ENCODE results near the gene PGM5. TPM values are rescaled to one million over a fixed set of nuclear protein-coding genes. Genes with fewer than 3 reads are reported as not detected.

The PGM5 gene
- total RNA-seq, 2 donors from 2014 or later: 6.5 to 6.9 TPM

- Histone ChIP-seq H3K9me3 (no peaks in the 10 kb centered on the region), H3K36me3 (replicated peaks in 1 of 2; ENCODE audit: insufficient read depth in 1 of 2, low read depth in 2 of 2) (no peaks in the 10 kb centered on the region), H3K27me3 (no peaks in the 10 kb centered on the region), H3K4me1 (no peaks in the 10 kb centered on the region), H3K27ac (no peak overlapping the region), H3K4me3 (no peak overlapping the region)
- DNase-seq: no peak
- intact Hi-C loops (cut with DNase I): no loop called here
- no peak for ATAC-seq
- TF ChIP-seq POLR2A (IDR thresholded peaks at IDR 0.05) (no peak), CTCF (IDR thresholded peaks at IDR 0.05) (no peak)
These were observed 71.0 kb downstream of the PGM5 start for GRCh38 chr9:68427216-68427977.

- intact Hi-C loops (cut with DNase I): no loop called here
- no peaks in the 10 kb centered on the region for H3K27me3 ChIP-seq
- H3K9me3 ChIP-seq: no peaks in the 10 kb centered on the region
- DNase-seq (no peak), ATAC-seq (no peak)
- H3K4me3 ChIP-seq: no peak overlapping the region
- no peak overlapping the region for H3K27ac ChIP-seq
- no peaks in the 10 kb centered on the region for H3K4me1 ChIP-seq
- no peak for TF ChIP-seq CTCF (IDR thresholded peaks at IDR 0.05)
- TF ChIP-seq POLR2A (IDR thresholded peaks at IDR 0.05): no peak
- 42 to 63% methylated on average over 2 of the region's 2 CpGs for WGBS, 2 donors
- H3K36me3 ChIP-seq (replicated peaks in 1 of 2; ENCODE audit: insufficient read depth in 1 of 2, low read depth in 2 of 2): no peaks in the 10 kb centered on the region
These were observed 72.1 kb downstream of the PGM5 start for GRCh38 chr9:68428481-68428880.

GRCh38 chr9:68429631-68430030 lies 73.2 kb downstream of the PGM5 start:
- H3K4me1 ChIP-seq: no peaks in the 10 kb centered on the region

GRCh38 chr9:68431307-68431706 lies 74.9 kb downstream of the PGM5 start:
- Histone ChIP-seq H3K36me3 (replicated peaks in 1 of 2; ENCODE audit: insufficient read depth in 1 of 2, low read depth in 2 of 2) (no peaks in the 10 kb centered on the region), H3K27me3 (no peaks in the 10 kb centered on the region), H3K4me1 (no peaks in the 10 kb centered on the region), H3K27ac (no peak overlapping the region), H3K9me3 (no peaks in the 10 kb centered on the region), H3K4me3 (no peak overlapping the region)
- DNase-seq (no peak), ATAC-seq (no peak)
- intact Hi-C loops (cut with DNase I): no loop called here
- TF ChIP-seq POLR2A (IDR thresholded peaks at IDR 0.05) (no peak), CTCF (IDR thresholded peaks at IDR 0.05) (no peak)
- 97 to 100% methylated on average over 1 of the region's 1 CpG for WGBS, 2 donors

More at GRCh38 chr9:68429631-68430030, 73.2 kb downstream of the PGM5 start:
- Histone ChIP-seq H3K27ac (no peak overlapping the region), H3K36me3 (replicated peaks in 1 of 2; ENCODE audit: insufficient read depth in 1 of 2, low read depth in 2 of 2) (no peaks in the 10 kb centered on the region), H3K4me3 (no peak overlapping the region), H3K27me3 (no peaks in the 10 kb centered on the region), H3K9me3 (no peaks in the 10 kb centered on the region)
- DNase-seq (no peak), ATAC-seq (no peak)
- 84 to 92% methylated on average over 2 of the region's 2 CpGs for WGBS, 2 donors
- intact Hi-C loops (cut with DNase I): no loop called here
- TF ChIP-seq CTCF (IDR thresholded peaks at IDR 0.05): no peak
- no peak for TF ChIP-seq POLR2A (IDR thresholded peaks at IDR 0.05)

- Histone ChIP-seq H3K27ac (no peak overlapping the region), H3K9me3 (no peaks in the 10 kb centered on the region), H3K36me3 (replicated peaks in 1 of 2; ENCODE audit: insufficient read depth in 1 of 2, low read depth in 2 of 2) (no peaks in the 10 kb centered on the region), H3K4me3 (no peak overlapping the region), H3K27me3 (no peaks in the 10 kb centered on the region), H3K4me1 (peaks cover 6% of the 10 kb centered on the region)
- no peak for TF ChIP-seq CTCF (IDR thresholded peaks at IDR 0.05)
- no peak for TF ChIP-seq POLR2A (IDR thresholded peaks at IDR 0.05)
- no peak for DNase-seq
- intact Hi-C loops (cut with DNase I): no loop called here
- no peak for ATAC-seq
- WGBS, 2 donors: 81 to 87% methylated on average over 6 of the region's 6 CpGs
These were observed 77.2 kb downstream of the PGM5 start for GRCh38 chr9:68433531-68434110.
